ENCODE data around the gene RPTOR.

DNA sequence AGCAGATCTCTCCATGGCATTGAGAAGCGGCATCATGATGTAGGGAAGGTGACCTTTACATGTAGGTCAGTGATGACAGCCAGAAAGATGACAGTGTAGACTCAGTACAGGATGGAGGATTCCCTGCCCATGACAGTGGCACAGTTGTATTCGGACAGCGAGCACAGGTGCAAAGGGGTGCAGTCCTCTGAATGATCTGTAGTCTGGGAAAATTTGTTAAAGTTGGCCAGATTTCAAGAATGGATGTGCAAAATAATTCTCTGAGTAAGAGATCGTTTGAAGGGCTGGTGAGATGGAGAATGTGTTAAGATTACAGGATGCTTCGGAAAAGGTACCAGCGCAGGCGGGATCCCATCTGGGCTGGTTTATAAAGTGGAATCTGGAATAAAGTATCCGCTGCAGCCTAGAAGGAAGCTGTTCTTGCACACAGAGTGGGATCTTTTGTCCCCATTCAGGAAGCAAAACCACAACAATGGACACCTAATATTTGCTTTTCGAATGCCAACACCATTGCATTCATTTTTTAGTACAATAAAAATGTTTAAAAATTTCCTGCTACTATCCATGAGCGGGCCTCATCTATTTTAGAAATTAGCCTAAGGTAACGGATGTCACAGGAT lies 101.2 kb downstream of the RPTOR start:
- TF ChIP-seq POLR2A (IDR thresholded peaks at IDR 0.05; ENCODE audit: low read length), result no peak
- TF ChIP-seq GATA1 (IDR thresholded peaks at IDR 0.05; ENCODE audit: low read depth, low read length), result no peak

Measured in erythroblast (primary cell).